H1 (cell line): Measurements from ENCODE around the gene STX2. TPM values are rescaled to one million over a fixed set of nuclear protein-coding genes. Genes with fewer than 3 reads are reported as not detected.

Source experiments
- CTCF ChIA-PET: fragments of 300-600 bp; sonication (Branson Sonifier 250); formaldehyde crosslinking; loops from one replicate; lab custom pipeline; 2021; ENCODE audit not compliant: partially characterized antibody; lab: Charles Lee
- POLR2A ChIA-PET: fragments of 300-600 bp; sonication (Branson Sonifier 250); formaldehyde crosslinking; loops from one replicate; lab custom pipeline; 2021; ENCODE audit warnings: inconsistent platforms; ENCODE audit not compliant: partially characterized antibody; lab: Charles Lee
- DNase-seq, 2 experiments: peaks; one replicate each; pipeline versions ENCODE4 v3.0.0 to v3.0.0-alpha.2; 2010 to 2022; ENCODE audit warnings: low spot score in 2 of 2, low read depth in 1 of 2, mixed read lengths in 1 of 2
- FAIRE-seq: peaks from 2 replicates; lab custom pipeline; 2011; peaks lifted over from hg19 to GRCh38; lab: Jason Lieb, UNC
- H2AFZ ChIP-seq: 2 replicates; pipeline ENCODE4 v1.8.1; 2012; ENCODE audit warnings: low read length, inconsistent platforms
- H2AK5ac ChIP-seq: 2 replicates; pipeline ENCODE4 v1.6.1; 2013; ENCODE audit warnings: low read depth, low read length
- H2BK120ac ChIP-seq: replicated peaks from 2 replicates; pipeline ENCODE3; 2013; ENCODE audit warnings: low read depth, low read length, inconsistent platforms
- H2BK12ac ChIP-seq: 2 replicates; pipeline ENCODE4 v1.6.1; 2013; ENCODE audit warnings: low read depth, low read length
- H2BK15ac ChIP-seq: 2 replicates; pipeline ENCODE4 v1.6.1; 2013; ENCODE audit warnings: low read length
- H2BK20ac ChIP-seq: 2 replicates; pipeline ENCODE4 v1.6.1; 2013; ENCODE audit warnings: low read length
- H2BK5ac ChIP-seq: 2 replicates; pipeline ENCODE4 v1.6.1; 2013; ENCODE audit warnings: low read depth, low read length
- H3K14ac ChIP-seq: 2 replicates; pipeline ENCODE4 v1.6.1; 2013; ENCODE audit warnings: inconsistent platforms; ENCODE audit not compliant: insufficient read length
- H3K18ac ChIP-seq: 2 replicates; pipeline ENCODE4 v1.6.1; 2013; ENCODE audit warnings: low read length; ENCODE audit errors: extremely low read depth
- H3K23ac ChIP-seq: 2 replicates; pipeline ENCODE4 v1.6.1; 2013; ENCODE audit warnings: inconsistent platforms; ENCODE audit not compliant: insufficient read length
- H3K23me2 ChIP-seq: 2 replicates; pipeline ENCODE4 v1.6.1; 2013; ENCODE audit warnings: low read depth, low read length
- H3K27ac ChIP-seq: 2 replicates; pipeline ENCODE4 v1.6.1; 2011; ENCODE audit warnings: low read depth, low read length, inconsistent platforms
- H3K27me3 ChIP-seq, 4 experiments: replicated peaks in 1 of 4; 1 replicate in 1 of 4; 2 replicates in 3 of 4; pipeline versions ENCODE4 v1.6.1 to v1.8.1; 2011 to 2013; ENCODE audit warnings: low read length in 3 of 4, mild to moderate bottlenecking in 3 of 4, inconsistent platforms in 2 of 4, mixed read lengths in 2 of 4, moderate library complexity in 1 of 4; ENCODE audit not compliant: control insufficient read depth in 3 of 4, insufficient read depth in 3 of 4; ENCODE audit errors: extremely low read depth in 1 of 4
- H3K36me3 ChIP-seq, 4 experiments: 2 replicates each; pipeline versions ENCODE4 v1.6.1 to v1.8.1; 2011 to 2013; ENCODE audit warnings: mild to moderate bottlenecking in 4 of 4, low read length in 3 of 4, moderate library complexity in 2 of 4, control low read depth in 1 of 4, inconsistent platforms in 1 of 4; ENCODE audit not compliant: insufficient read depth in 4 of 4, control insufficient read depth in 2 of 4
- H3K4ac ChIP-seq: replicated peaks from 2 replicates; pipeline ENCODE3; 2013; ENCODE audit warnings: low read length, low read depth, mixed read lengths, inconsistent platforms; ENCODE audit not compliant: insufficient read length
- H3K4me1 ChIP-seq, 4 experiments: replicated peaks in 1 of 4; 1 replicate in 1 of 4; 2 replicates in 3 of 4; pipeline versions ENCODE4 v1.6.1 to v1.8.1; 2011 to 2013; ENCODE audit warnings: low read length in 3 of 4, inconsistent platforms in 2 of 4, mixed read lengths in 1 of 4; ENCODE audit not compliant: insufficient read depth in 4 of 4, control insufficient read depth in 3 of 4
- H3K4me2 ChIP-seq, 2 experiments: 2 replicates each; pipeline versions ENCODE4 v1.6.1 to v1.8.1; 2011 to 2013; ENCODE audit warnings: low read depth in 2 of 2, low read length in 2 of 2, control low read depth in 1 of 2, inconsistent platforms in 1 of 2, mild to moderate bottlenecking in 1 of 2; ENCODE audit not compliant: insufficient read depth in 1 of 2
- H3K4me3 ChIP-seq, 4 experiments: fragments of 200-600, 300-600 bp in 1 of 4; sonication (generic), shearing (Covaris generic), sonication (Bioruptor Twin) in 1 of 4; 2 replicates each; pipeline versions ENCODE4 v1.5.1 to v1.8.1; 2011 to 2016; ENCODE audit warnings: low read length in 4 of 4, low read depth in 3 of 4, control low read depth in 2 of 4, inconsistent platforms in 2 of 4, mild to moderate bottlenecking in 2 of 4, mixed read lengths in 1 of 4, moderate library complexity in 1 of 4; ENCODE audit not compliant: insufficient read depth in 2 of 4; ENCODE audit errors: extremely low read depth in 1 of 4
- H3K56ac ChIP-seq: replicated peaks from 2 replicates; pipeline ENCODE3; 2013; ENCODE audit warnings: low read depth, mild to moderate bottlenecking, mixed read lengths, low read length, inconsistent platforms; ENCODE audit not compliant: insufficient read length
- H3K79me1 ChIP-seq: 2 replicates; pipeline ENCODE4 v1.6.1; 2013; ENCODE audit warnings: low read depth, low read length, control low read depth
- H3K79me2 ChIP-seq, 2 experiments: 2 replicates each; pipeline versions ENCODE4 v1.6.1 to v1.8.1; 2012 to 2013; ENCODE audit warnings: low read length in 2 of 2, mild to moderate bottlenecking in 2 of 2, inconsistent platforms in 1 of 2; ENCODE audit not compliant: insufficient read depth in 2 of 2, control insufficient read depth in 1 of 2
- H3K9ac ChIP-seq, 4 experiments: replicated peaks in 1 of 4; 1 replicate in 1 of 4; 2 replicates in 3 of 4; pipeline versions ENCODE4 v1.6.1 to v1.8.1; 2011 to 2013; ENCODE audit warnings: low read depth in 3 of 4, low read length in 3 of 4, control low read depth in 2 of 4, mild to moderate bottlenecking in 2 of 4, moderate library complexity in 2 of 4, inconsistent platforms in 1 of 4; ENCODE audit errors: extremely low read depth in 1 of 4
- H3K9me3 ChIP-seq, 2 experiments: 2 replicates each; pipeline versions ENCODE4 v1.6.1 to v1.8.1; 2012 to 2013; ENCODE audit warnings: mild to moderate bottlenecking in 2 of 2, moderate library complexity in 2 of 2, control low read depth in 1 of 2, inconsistent platforms in 1 of 2, low read depth in 1 of 2, low read length in 1 of 2, mixed read lengths in 1 of 2; ENCODE audit not compliant: insufficient read depth in 2 of 2
- H4K20me1 ChIP-seq, 2 experiments: replicated peaks in 1 of 2; 2 replicates each; pipeline versions ENCODE3 to v1.8.1; 2011 to 2013; ENCODE audit warnings: inconsistent platforms in 2 of 2, low read length in 2 of 2, mild to moderate bottlenecking in 1 of 2; ENCODE audit not compliant: insufficient read depth in 2 of 2, control insufficient read depth in 1 of 2
- H4K5ac ChIP-seq: 2 replicates; pipeline ENCODE4 v1.6.1; 2013; ENCODE audit warnings: low read length, low read depth, mixed read lengths, inconsistent platforms; ENCODE audit not compliant: insufficient read length
- H4K8ac ChIP-seq: 2 replicates; pipeline ENCODE4 v1.8.0; 2013; ENCODE audit warnings: mild to moderate bottlenecking, moderate library complexity, low read length, inconsistent platforms; ENCODE audit not compliant: insufficient read depth; ENCODE audit errors: extremely low read depth
- H4K91ac ChIP-seq: replicated peaks from 2 replicates; pipeline ENCODE3; 2013; ENCODE audit warnings: low read length, mixed read lengths, inconsistent platforms; ENCODE audit not compliant: insufficient read length
- BRCA1 ChIP-seq: IDR thresholded peaks from 2 replicates; pipeline ENCODE4 v1.6.1; 2012; ENCODE audit warnings: low read depth, low read length, improper control_type of control experiment
- CHD1 ChIP-seq: IDR thresholded peaks from 2 replicates; pipeline ENCODE4 v1.6.1; 2012; ENCODE audit warnings: low read depth, low read length, improper control_type of control experiment
- CHD2 ChIP-seq: IDR thresholded peaks from 2 replicates; pipeline ENCODE4 v1.6.1; 2012; ENCODE audit warnings: low read length, improper control_type of control experiment
- EGR1 ChIP-seq: IDR thresholded peaks from 2 replicates; pipeline ENCODE4 v1.6.1; 2011; ENCODE audit warnings: low read depth, low read length, borderline replicate concordance
- HDAC2 ChIP-seq, 2 experiments: fragments of 300-600 bp in 1 of 2; sonication (generic) in 1 of 2; IDR thresholded peaks; 2 replicates each; pipeline ENCODE4 v1.6.1; 2011 to 2012; ENCODE audit warnings: low read depth in 2 of 2, low read length in 2 of 2, mild to moderate bottlenecking in 2 of 2, moderate library complexity in 2 of 2, borderline replicate concordance in 1 of 2, inconsistent platforms in 1 of 2
- KDM4A ChIP-seq: IDR thresholded peaks from one replicate; pipeline ENCODE4 v1.7.1; 2012; ENCODE audit warnings: low read depth, mild to moderate bottlenecking, moderate library complexity, low read length, inconsistent platforms; ENCODE audit not compliant: severe bottlenecking
- SP2 ChIP-seq: IDR thresholded peaks from 2 replicates; pipeline ENCODE4 v1.6.1; 2012; ENCODE audit warnings: mild to moderate bottlenecking, low read length, inconsistent platforms
- SRF ChIP-seq: IDR thresholded peaks from 2 replicates; pipeline ENCODE4 v1.6.1; 2011; ENCODE audit warnings: mild to moderate bottlenecking, low read depth, low read length, moderate library complexity
- TEAD4 ChIP-seq: IDR thresholded peaks from 2 replicates; pipeline ENCODE4 v1.6.1; 2012; ENCODE audit warnings: low read depth, low read length, inconsistent platforms, mixed read lengths
- WGBS, 2 experiments: shearing (Covaris generic) in 1 of 2; methylation state at CpG; one replicate each; pipeline versions ENCODE4 v1.1.6 to v1.1.7; 2013 to 2015; ENCODE audit warnings: low lambda C conversion rate in 2 of 2, mixed read lengths in 2 of 2, inconsistent platforms in 1 of 2, low coverage in 1 of 2, missing lambda C conversion rate in 1 of 2; ENCODE audit not compliant: insufficient replicate concordance in 2 of 2, insufficient coverage in 1 of 2, insufficient read length in 1 of 2; ENCODE audit errors: extremely low coverage in 1 of 2, missing lambda C conversion rate in 1 of 2; 5-methylcytosine and 5-hydroxymethylcytosine counted together
- polyA plus RNA-seq, 7 experiments: library from polyadenylated mRNA; depleted of rRNA in 3 of 7; stranded (reverse) in 5 of 7; unstranded in 2 of 7; fragments of >200 nt in 5 of 7; fragments of 200-250 nt in 2 of 7; gene quantifications; 1 replicate in 5 of 7; 2 replicates in 1 of 7; 4 replicates in 1 of 7; pipeline versions ENCODE4 v1.2.1 to v1.2.3, GENCODE V29; 2011 to 2013; ENCODE audit warnings: missing spikeins in 2 of 7, mixed read lengths in 2 of 7
- total RNA-seq: library from RNA; stranded (reverse); fragmentation: NEBNext Ultra II Directional; extraction: Animal tissue kit (Norgen Biotek cat#: 25700); gene quantifications from 2 replicates; pipeline ENCODE4 v1.2.1, GENCODE V29; 2021
- TF ChIP-seq, protein P1 (sequence below): IDR thresholded peaks from 2 replicates; pipeline ENCODE4 v1.6.1; 2011; ENCODE audit warnings: low read length, improper control_type of control experiment
- TF ChIP-seq, protein P2 (sequence below): IDR thresholded peaks from 2 replicates; pipeline ENCODE4 v1.6.1; 2012; ENCODE audit warnings: inconsistent platforms

Gene STX2
- total and polyA plus RNA-seq, 2 of the 8 experiments (the other 6 are each of a cell fraction or from before 2014, with no cell fraction given), result 20.0 to 26.3 TPM

DNA sequence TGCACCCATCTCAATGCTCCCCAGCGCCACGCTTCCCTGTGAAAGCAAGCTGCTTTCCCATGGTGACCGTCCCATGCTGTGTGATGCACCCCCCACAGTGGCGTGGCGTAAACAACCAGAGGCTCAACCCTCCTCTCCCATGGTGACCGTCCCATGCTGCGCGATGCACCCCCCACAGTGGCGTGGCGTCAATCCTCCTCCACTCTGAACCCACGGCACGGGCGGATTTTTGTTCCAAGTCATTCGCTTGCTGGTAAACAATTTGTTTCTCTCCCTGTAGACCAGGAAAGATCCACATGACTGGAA is 8.9 kb downstream of the STX2 start:
- DNase-seq (no peak), FAIRE-seq (no peak)
- Histone ChIP-seq H2BK20ac (no peak overlapping the region), H3K9ac (no peak overlapping the region), H3K79me2 (peaks cover 0 to 47% of the 10 kb centered on the region in 2 experiments; a peak in 1 of 4 replicates), H2AK5ac (peak overlapping the region; percentile 71), H4K91ac (peak overlapping the region; percentile 14), H3K36me3 (no peaks in the 10 kb centered on the region), H3K79me1 (peaks cover 7% of the 10 kb centered on the region), H2BK5ac (peak overlapping the region; percentile 35; the same call in 1 of the 2 replicates), H3K27me3 (no peaks in the 10 kb centered on the region), H2BK12ac (peak overlapping the region; percentile 68; the same call in 1 of the 2 replicates), H3K4me1 (peaks cover 0 to 20% (median 16%) of the 10 kb centered on the region in 4 experiments; a peak in 6 of 7 replicates), H3K14ac (no peak overlapping the region), H3K4ac (no peak overlapping the region), H2BK120ac (no peak overlapping the region), H3K23ac (no peak overlapping the region), H4K20me1 (no peaks in the 10 kb centered on the region), H3K9me3 (no peaks in the 10 kb centered on the region), H4K8ac (no peak overlapping the region), H3K23me2 (no peaks in the 10 kb centered on the region), H3K4me3 (no peak overlapping the region), H4K5ac (no peak overlapping the region), H2BK15ac (peak overlapping the region; percentile 97), H3K27ac (no peak overlapping the region), H3K56ac (no peak overlapping the region), H3K4me2 (no peak overlapping the region), H2AFZ (no peak overlapping the region), H3K18ac (no peak overlapping the region)
- ChIA-PET CTCF (interaction anchor here (0.6 to 6.3 kb wide), 4 partner anchors 8 to 28 kb away, joined by 3 to 33 read pairs (median 6); no protein-coding TSS in a partner anchor), POLR2A (interaction anchor here (1.0 to 3.2 kb wide), 8 partner anchors 8 to 49 kb away, joined by 3 to 14 read pairs (median 6); partner anchors contain the start of gene STX2)
- 67% methylated on average over 14 of the region's 14 CpGs; no CpG with 5 or more reads in 1 of the 2 experiments for WGBS, 2 experiments
- TF ChIP-seq, protein P1, sequence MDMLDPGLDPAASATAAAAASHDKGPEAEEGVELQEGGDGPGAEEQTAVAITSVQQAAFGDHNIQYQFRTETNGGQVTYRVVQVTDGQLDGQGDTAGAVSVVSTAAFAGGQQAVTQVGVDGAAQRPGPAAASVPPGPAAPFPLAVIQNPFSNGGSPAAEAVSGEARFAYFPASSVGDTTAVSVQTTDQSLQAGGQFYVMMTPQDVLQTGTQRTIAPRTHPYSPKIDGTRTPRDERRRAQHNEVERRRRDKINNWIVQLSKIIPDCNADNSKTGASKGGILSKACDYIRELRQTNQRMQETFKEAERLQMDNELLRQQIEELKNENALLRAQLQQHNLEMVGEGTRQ, result no peak
- no peak for TF ChIP-seq SRF
- TF ChIP-seq EGR1, result no peak
- no peak for TF ChIP-seq KDM4A
- TF ChIP-seq, protein P2, sequence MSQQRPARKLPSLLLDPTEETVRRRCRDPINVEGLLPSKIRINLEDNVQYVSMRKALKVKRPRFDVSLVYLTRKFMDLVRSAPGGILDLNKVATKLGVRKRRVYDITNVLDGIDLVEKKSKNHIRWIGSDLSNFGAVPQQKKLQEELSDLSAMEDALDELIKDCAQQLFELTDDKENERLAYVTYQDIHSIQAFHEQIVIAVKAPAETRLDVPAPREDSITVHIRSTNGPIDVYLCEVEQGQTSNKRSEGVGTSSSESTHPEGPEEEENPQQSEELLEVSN, result no peak
- TF ChIP-seq HDAC2 (IDR thresholded peaks at IDR 0.05; ENCODE audit: borderline replicate concordance in 1 of 2, low read depth in 2 of 2, low read length in 2 of 2), result no peak
- TF ChIP-seq BRCA1, result no peak
- no peak for TF ChIP-seq TEAD4
- TF ChIP-seq CHD2, result no peak
- TF ChIP-seq CHD1, result no peak
- no peak for TF ChIP-seq SP2
